Prostate gland (tissue), 2 donors: ENCODE results near the gene GNAQ.

Experiments used
- POLR2AphosphoS5 ChIP-seq: sonication (generic); formaldehyde crosslinking; IDR thresholded peaks from one replicate; pipeline ENCODE4 v1.6.1; 2017; ENCODE audit warnings: antibody characterized with exemption
- TF ChIP-seq, protein P1 (sequence below), 4 experiments: fragments of 200-600 bp in 2 of 4; fragments of 450-650 bp in 2 of 4; sonication (generic) in 2 of 4; IDR thresholded peaks; 1 replicate in 3 of 4; 2 replicates in 1 of 4; pipeline ENCODE4 v1.5.1; 2016 to 2019; ENCODE audit warnings: antibody characterized with exemption in 4 of 4, mild to moderate bottlenecking in 2 of 4, moderate library complexity in 2 of 4

DNA sequence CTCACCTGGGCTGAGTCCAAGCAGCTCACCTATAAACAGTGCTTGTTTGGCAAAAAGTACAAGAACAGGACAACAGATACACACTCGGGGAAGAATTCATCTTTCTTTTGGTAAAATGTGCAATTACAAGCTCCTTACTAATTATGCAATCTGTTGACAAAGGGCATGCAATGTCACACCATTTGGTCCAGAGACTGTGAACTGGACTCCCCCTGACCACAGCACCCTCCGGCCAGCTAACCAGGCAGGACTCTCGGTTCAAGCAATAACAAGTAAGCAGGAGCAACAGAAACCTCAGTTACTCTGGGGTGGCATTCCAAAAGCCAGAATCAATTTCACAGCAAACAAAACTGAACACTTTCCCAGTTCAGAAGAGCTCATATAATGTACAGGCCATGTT, 113.8 kb downstream of the GNAQ start:
- TF ChIP-seq POLR2AphosphoS5, result no peak
- TF ChIP-seq, protein P1, sequence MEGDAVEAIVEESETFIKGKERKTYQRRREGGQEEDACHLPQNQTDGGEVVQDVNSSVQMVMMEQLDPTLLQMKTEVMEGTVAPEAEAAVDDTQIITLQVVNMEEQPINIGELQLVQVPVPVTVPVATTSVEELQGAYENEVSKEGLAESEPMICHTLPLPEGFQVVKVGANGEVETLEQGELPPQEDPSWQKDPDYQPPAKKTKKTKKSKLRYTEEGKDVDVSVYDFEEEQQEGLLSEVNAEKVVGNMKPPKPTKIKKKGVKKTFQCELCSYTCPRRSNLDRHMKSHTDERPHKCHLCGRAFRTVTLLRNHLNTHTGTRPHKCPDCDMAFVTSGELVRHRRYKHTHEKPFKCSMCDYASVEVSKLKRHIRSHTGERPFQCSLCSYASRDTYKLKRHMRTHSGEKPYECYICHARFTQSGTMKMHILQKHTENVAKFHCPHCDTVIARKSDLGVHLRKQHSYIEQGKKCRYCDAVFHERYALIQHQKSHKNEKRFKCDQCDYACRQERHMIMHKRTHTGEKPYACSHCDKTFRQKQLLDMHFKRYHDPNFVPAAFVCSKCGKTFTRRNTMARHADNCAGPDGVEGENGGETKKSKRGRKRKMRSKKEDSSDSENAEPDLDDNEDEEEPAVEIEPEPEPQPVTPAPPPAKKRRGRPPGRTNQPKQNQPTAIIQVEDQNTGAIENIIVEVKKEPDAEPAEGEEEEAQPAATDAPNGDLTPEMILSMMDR (IDR thresholded peaks at IDR 0.05), result no peak
